HepG2 (cell line): Measurements from ENCODE around the gene OPRD1. TPM values are rescaled to one million over a fixed set of nuclear protein-coding genes. Genes with fewer than 3 reads are reported as not detected.

Experiments used
- ARNT2 ChIP-seq: sonication (generic); formaldehyde crosslinking; IDR thresholded peaks from 2 replicates; pipeline ENCODE4 v1.8.0; 2022; ENCODE audit warnings: mild to moderate bottlenecking, low read depth, missing genetic modification reagents, moderate library complexity
- EEA1 ChIP-seq: sonication (generic); formaldehyde crosslinking; IDR thresholded peaks from 2 replicates; pipeline ENCODE4 v1.5.1; 2020; ENCODE audit warnings: mild to moderate bottlenecking, missing genetic modification reagents, borderline replicate concordance
- ELF3 ChIP-seq: IDR thresholded peaks from 2 replicates; pipeline ENCODE4 v1.6.1; 2016; ENCODE audit warnings: missing genetic modification reagents, missing compliant biosample characterization
- ELF4 ChIP-seq: sonication (generic); formaldehyde crosslinking; IDR thresholded peaks from 2 replicates; pipeline ENCODE4 v1.5.0; 2020; ENCODE audit warnings: missing genetic modification reagents, mild to moderate bottlenecking, moderate library complexity, borderline replicate concordance
- FOXK2 ChIP-seq: fragments of 450-650 bp; IDR thresholded peaks from 2 replicates; pipeline ENCODE4 v1.6.1; 2016
- KLF9 ChIP-seq: IDR thresholded peaks from 2 replicates; pipeline ENCODE4 v1.6.1; 2016; ENCODE audit warnings: low read depth
- MEIS1 ChIP-seq: sonication (generic); formaldehyde crosslinking; IDR thresholded peaks from 2 replicates; pipeline ENCODE4 v1.9.0; 2021; ENCODE audit warnings: mild to moderate bottlenecking, missing genetic modification reagents, moderate library complexity, borderline replicate concordance
- SMARCE1 ChIP-seq: fragments of 450-650 bp; IDR thresholded peaks from 2 replicates; pipeline ENCODE4 v1.6.1; 2017; ENCODE audit warnings: borderline replicate concordance
- SNAPC5 ChIP-seq: sonication (generic); formaldehyde crosslinking; IDR thresholded peaks from 2 replicates; pipeline ENCODE4 v1.8.1; 2023; ENCODE audit warnings: mild to moderate bottlenecking, missing genetic modification reagents, borderline replicate concordance
- SP5 ChIP-seq: IDR thresholded peaks from 2 replicates; pipeline ENCODE4 v1.6.1; 2016; ENCODE audit warnings: low read depth, borderline replicate concordance
- SRF ChIP-seq: IDR thresholded peaks from 2 replicates; pipeline ENCODE4 v1.6.1; 2011; ENCODE audit warnings: mild to moderate bottlenecking, low read depth, low read length, moderate library complexity
- SRSF1 ChIP-seq: fragments of 200-400 bp; formaldehyde crosslinking; optimal IDR thresholded peaks from 2 replicates; pipeline ENCODE3; 2017; ENCODE audit warnings: mild to moderate bottlenecking, low read depth, low read length, moderate library complexity
- SRSF4 ChIP-seq: fragments of 200-400 bp; formaldehyde crosslinking; IDR thresholded peaks from one replicate; pipeline ENCODE4 v1.6.1; 2018; ENCODE audit warnings: mild to moderate bottlenecking, low read depth, low read length, moderate library complexity; ENCODE audit not compliant: poor library complexity, severe bottlenecking
- TAF15 ChIP-seq: fragments of 200-400 bp; formaldehyde crosslinking; IDR thresholded peaks from one replicate; pipeline ENCODE4 v1.6.1; 2018; ENCODE audit warnings: mild to moderate bottlenecking, low read depth, low read length; ENCODE audit not compliant: poor library complexity, severe bottlenecking
- ZBTB7B ChIP-seq: sonication (generic); formaldehyde crosslinking; IDR thresholded peaks from 2 replicates; pipeline ENCODE4 v1.4.0; 2020; ENCODE audit warnings: missing genetic modification reagents
- ZNF143 ChIP-seq: sonication (generic); formaldehyde crosslinking; IDR thresholded peaks from 2 replicates; pipeline ENCODE4 v1.4.0; 2020; ENCODE audit warnings: missing genetic modification reagents
- ZNF570 ChIP-seq: sonication (generic); formaldehyde crosslinking; IDR thresholded peaks from 2 replicates; pipeline ENCODE4 v1.4.0; 2020; ENCODE audit warnings: mild to moderate bottlenecking, missing genetic modification reagents, borderline replicate concordance
- ZNF572 ChIP-seq: sonication (generic); formaldehyde crosslinking; IDR thresholded peaks from 2 replicates; pipeline ENCODE4 v1.5.1; 2020; ENCODE audit warnings: mild to moderate bottlenecking, missing genetic modification reagents
- ZNF746 ChIP-seq: sonication (generic); formaldehyde crosslinking; IDR thresholded peaks from 2 replicates; pipeline ENCODE4 v1.8.0; 2022; ENCODE audit warnings: mild to moderate bottlenecking, missing genetic modification reagents
- ZSCAN20 ChIP-seq: sonication (generic); formaldehyde crosslinking; IDR thresholded peaks from 2 replicates; pipeline ENCODE4 v1.4.0; 2020; ENCODE audit warnings: missing genetic modification reagents, mild to moderate bottlenecking, borderline replicate concordance
- polyA plus RNA-seq, 8 experiments: library from polyadenylated mRNA; depleted of rRNA in 3 of 8; stranded (reverse) in 7 of 8; unstranded in 1 of 8; fragments of >200 nt; fragmentation: Illumina TruSeq in 4 of 8; extraction: Trizol in 4 of 8; gene quantifications; 2 replicates each; pipeline versions ENCODE4 v1.2.1 to v1.2.3, GENCODE V29; 2011 to 2016; ENCODE audit warnings: low read depth in 4 of 8, missing spikeins in 1 of 8, mixed read lengths in 1 of 8; ENCODE audit not compliant: insufficient read depth in 1 of 8
- total RNA-seq, 5 experiments: library from RNA; depleted of rRNA; stranded (reverse); fragments of >200 nt; fragmentation: Illumina TruSeq; extraction: Trizol; gene quantifications; 2 replicates each; pipeline ENCODE4 v1.2.3, GENCODE V29; 2016; ENCODE audit warnings: low read depth in 1 of 5
- TF ChIP-seq, protein P1 (sequence below): sonication (generic); formaldehyde crosslinking; IDR thresholded peaks from 2 replicates; pipeline ENCODE4 v1.4.0; 2020; ENCODE audit warnings: missing genetic modification reagents
- TF ChIP-seq, protein P2 (sequence below): sonication (generic); formaldehyde crosslinking; IDR thresholded peaks from 2 replicates; pipeline ENCODE4 v1.9.0; 2021; ENCODE audit warnings: missing genetic modification reagents, mild to moderate bottlenecking, borderline replicate concordance
- TF ChIP-seq, protein P3 (sequence below): sonication (generic); formaldehyde crosslinking; conservative IDR thresholded peaks from 2 replicates; pipeline ENCODE4 v1.8.0; 2022; ENCODE audit warnings: mild to moderate bottlenecking, moderate library complexity, missing genetic modification reagents

Gene OPRD1
- total and polyA plus RNA-seq, 2 of the 13 experiments (the other 11 are each of a cell fraction or from before 2014, with no cell fraction given), result 0.02 to 0.03 TPM

DNA sequence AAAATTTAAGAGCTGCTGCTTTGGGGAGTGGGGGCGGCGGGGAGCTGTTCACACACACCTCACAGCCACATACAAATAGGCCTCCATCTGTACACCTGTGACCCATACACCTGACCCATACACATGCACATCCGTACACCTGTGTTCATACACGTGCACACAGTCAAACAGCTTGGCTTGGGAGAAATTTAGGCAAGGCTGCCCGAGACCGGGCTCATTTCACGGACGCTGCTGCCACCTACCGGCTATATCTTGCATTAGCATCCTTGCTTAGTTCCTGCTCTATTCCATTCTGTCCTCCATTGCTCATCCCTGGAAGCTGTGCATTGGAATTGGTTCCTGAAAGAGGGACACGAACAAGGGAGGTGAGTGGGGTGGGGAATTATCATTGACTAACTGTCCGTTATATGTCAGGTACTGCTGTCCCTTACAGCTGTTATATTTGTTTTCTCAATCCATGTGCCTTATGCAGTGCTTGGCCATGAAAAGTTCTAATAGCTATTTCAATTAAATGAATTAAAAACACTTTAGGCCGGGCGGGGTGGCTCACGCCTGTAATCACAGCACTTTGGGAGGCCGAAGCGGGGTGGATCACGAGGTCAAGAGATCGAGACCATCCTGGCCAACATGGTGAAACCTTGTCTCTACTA, 65.3 kb downstream of the OPRD1 start (continued):
- TF ChIP-seq ZNF143 (no peak), FOXK2 (no peak), KLF9 (no peak), ARNT2 (CRISPR knock-in tag) (no peak), SMARCE1 (no peak), EEA1 (no peak), SRF (no peak), SRSF4 (no peak), ZSCAN20 (CRISPR knock-in tag) (no peak), ZNF572 (CRISPR knock-in tag) (no peak), SNAPC5 (no peak), SP5 (CRISPR knock-in tag) (no peak), ELF3 (CRISPR knock-in tag) (peak; percentile 71), ZNF570 (CRISPR knock-in tag) (no peak), ZBTB7B (no peak), MEIS1 (CRISPR knock-in tag) (no peak), ELF4 (CRISPR knock-in tag) (no peak), ZNF746 (CRISPR knock-in tag) (no peak), TAF15 (no peak), SRSF1 (no peak)
- TF ChIP-seq, protein P1, sequence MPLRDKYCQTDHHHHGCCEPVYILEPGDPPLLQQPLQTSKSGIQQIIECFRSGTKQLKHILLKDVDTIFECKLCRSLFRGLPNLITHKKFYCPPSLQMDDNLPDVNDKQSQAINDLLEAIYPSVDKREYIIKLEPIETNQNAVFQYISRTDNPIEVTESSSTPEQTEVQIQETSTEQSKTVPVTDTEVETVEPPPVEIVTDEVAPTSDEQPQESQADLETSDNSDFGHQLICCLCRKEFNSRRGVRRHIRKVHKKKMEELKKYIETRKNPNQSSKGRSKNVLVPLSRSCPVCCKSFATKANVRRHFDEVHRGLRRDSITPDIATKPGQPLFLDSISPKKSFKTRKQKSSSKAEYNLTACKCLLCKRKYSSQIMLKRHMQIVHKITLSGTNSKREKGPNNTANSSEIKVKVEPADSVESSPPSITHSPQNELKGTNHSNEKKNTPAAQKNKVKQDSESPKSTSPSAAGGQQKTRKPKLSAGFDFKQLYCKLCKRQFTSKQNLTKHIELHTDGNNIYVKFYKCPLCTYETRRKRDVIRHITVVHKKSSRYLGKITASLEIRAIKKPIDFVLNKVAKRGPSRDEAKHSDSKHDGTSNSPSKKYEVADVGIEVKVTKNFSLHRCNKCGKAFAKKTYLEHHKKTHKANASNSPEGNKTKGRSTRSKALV, result no peak
- TF ChIP-seq, protein P2, sequence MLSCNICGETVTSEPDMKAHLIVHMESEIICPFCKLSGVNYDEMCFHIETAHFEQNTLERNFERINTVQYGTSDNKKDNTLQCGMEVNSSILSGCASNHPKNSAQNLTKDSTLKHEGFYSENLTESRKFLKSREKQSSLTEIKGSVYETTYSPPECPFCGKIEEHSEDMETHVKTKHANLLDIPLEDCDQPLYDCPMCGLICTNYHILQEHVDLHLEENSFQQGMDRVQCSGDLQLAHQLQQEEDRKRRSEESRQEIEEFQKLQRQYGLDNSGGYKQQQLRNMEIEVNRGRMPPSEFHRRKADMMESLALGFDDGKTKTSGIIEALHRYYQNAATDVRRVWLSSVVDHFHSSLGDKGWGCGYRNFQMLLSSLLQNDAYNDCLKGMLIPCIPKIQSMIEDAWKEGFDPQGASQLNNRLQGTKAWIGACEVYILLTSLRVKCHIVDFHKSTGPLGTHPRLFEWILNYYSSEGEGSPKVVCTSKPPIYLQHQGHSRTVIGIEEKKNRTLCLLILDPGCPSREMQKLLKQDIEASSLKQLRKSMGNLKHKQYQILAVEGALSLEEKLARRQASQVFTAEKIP (CRISPR knock-in tag), result no peak
- TF ChIP-seq, protein P3, sequence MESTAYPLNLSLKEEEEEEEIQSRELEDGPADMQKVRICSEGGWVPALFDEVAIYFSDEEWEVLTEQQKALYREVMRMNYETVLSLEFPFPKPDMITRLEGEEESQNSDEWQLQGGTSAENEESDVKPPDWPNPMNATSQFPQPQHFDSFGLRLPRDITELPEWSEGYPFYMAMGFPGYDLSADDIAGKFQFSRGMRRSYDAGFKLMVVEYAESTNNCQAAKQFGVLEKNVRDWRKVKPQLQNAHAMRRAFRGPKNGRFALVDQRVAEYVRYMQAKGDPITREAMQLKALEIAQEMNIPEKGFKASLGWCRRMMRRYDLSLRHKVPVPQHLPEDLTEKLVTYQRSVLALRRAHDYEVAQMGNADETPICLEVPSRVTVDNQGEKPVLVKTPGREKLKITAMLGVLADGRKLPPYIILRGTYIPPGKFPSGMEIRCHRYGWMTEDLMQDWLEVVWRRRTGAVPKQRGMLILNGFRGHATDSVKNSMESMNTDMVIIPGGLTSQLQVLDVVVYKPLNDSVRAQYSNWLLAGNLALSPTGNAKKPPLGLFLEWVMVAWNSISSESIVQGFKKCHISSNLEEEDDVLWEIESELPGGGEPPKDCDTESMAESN (CRISPR knock-in tag), result no peak
